NT2/D1 (cell line): ENCODE measurements around the gene SFSWAP.

Source experiments
- DNase-seq: peaks from one replicate; pipeline ENCODE4 v3.0.0-alpha.2; 2011; ENCODE audit warnings: low read depth, low spot score
- H3K27me3 ChIP-seq: 2 replicates; pipeline ENCODE4 v1.6.0; 2011; ENCODE audit warnings: mild to moderate bottlenecking; ENCODE audit not compliant: insufficient read length, insufficient read depth
- H3K36me3 ChIP-seq: 2 replicates; pipeline ENCODE4 v1.6.1; 2011; ENCODE audit warnings: mild to moderate bottlenecking, low read length, mixed read lengths; ENCODE audit not compliant: insufficient read depth, insufficient read length
- H3K4me1 ChIP-seq: 2 replicates; pipeline ENCODE4 v1.5.1; 2011; ENCODE audit not compliant: insufficient read depth, insufficient read length
- H3K4me3 ChIP-seq: 2 replicates; pipeline ENCODE4 v1.5.1; 2011; ENCODE audit warnings: low read depth; ENCODE audit not compliant: insufficient read length
- H3K9ac ChIP-seq: 2 replicates; pipeline ENCODE4 v1.6.0; 2011; ENCODE audit warnings: low read depth; ENCODE audit not compliant: insufficient read length
- H3K9me3 ChIP-seq: 2 replicates; pipeline ENCODE4 v1.5.1; 2011; ENCODE audit warnings: mild to moderate bottlenecking, low read length; ENCODE audit not compliant: insufficient read depth
- SUZ12 ChIP-seq: IDR thresholded peaks from 2 replicates; pipeline ENCODE4 v1.6.1; 2011; ENCODE audit not compliant: insufficient read length, insufficient read depth; ENCODE audit errors: extremely low read depth
- YY1 ChIP-seq: IDR thresholded peaks from 2 replicates; pipeline ENCODE4 v1.6.1; 2011; ENCODE audit not compliant: insufficient read length, insufficient read depth
- ZNF274 ChIP-seq: IDR thresholded peaks from 2 replicates; pipeline ENCODE4 v1.6.1; 2011; ENCODE audit warnings: mild to moderate bottlenecking, low read depth, low read length

SFSWAP gene

DNA sequence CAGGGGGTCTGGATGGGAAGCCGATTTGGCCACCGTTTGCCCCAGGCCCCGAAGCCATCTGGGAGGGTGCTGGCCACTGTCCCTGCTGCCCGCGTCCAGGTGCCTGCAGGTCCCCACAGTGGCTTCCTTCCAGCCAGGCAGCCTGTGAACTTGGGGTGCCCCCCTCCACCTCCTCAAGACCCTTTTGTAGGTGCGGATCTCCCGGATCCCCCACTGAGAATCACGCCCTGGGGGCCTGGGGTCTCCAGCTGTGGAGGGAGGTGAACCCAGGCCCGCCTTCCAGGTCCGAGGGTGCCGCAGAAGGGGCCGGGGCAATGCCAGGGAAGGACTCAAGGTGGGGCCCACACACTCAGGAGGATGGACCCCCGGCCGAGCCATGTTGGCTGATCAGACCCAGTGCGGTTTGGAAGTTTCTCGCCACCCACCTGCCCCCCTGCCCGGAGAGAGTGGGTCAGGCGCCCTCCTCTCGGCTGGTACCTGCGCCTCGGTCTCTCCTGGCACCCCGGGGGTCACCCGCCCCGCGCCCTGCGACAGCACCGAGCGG lies 119.0 kb downstream of the SFSWAP start:
- H3K4me1 ChIP-seq = peaks cover 23% of the 10 kb centered on the region
- peak overlapping the region; percentile 95 for H3K4me3 ChIP-seq
- TF ChIP-seq YY1 = no peak
- no peak for TF ChIP-seq ZNF274
- no peak for TF ChIP-seq SUZ12
- no peak for DNase-seq
- no peaks in the 10 kb centered on the region for H3K9me3 ChIP-seq
- H3K9ac ChIP-seq = peak overlapping the region; percentile 97
- no peaks in the 10 kb centered on the region for H3K36me3 ChIP-seq
- peaks cover 6% of the 10 kb centered on the region for H3K27me3 ChIP-seq

DNA sequence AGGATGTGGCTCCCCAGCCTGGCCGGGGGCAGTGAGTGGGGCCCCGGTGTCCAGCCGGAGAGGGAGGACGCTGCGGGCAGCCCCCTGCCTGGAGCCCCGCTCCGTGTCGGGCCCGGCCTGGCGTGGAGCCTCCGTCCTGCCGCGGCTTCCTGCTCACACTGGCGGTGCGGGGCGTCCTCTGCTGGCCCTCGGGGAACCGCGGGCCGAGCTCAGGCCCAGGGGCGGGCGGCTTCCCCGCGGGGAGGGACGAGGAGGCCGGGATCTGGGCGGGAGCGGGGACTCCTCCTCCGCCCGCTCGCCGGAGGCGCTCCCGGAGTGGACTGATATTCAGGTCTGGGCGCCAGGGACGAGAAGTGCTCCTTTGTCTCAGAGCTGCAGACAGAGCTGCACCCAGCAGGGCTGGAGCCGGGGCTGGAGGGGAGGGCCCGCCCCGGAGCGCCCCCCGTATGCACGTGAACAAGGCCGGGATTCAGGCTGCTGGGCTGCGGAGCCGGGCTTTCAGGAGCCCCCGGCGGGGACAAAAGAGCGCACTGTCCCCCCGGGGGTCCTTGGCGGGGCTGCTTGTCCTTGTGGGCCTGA lies 119.5 kb downstream of the SFSWAP start:
- TF ChIP-seq YY1 = no peak
- TF ChIP-seq SUZ12 = no peak
- no peak for TF ChIP-seq ZNF274
- Histone ChIP-seq H3K27me3 (peaks cover 6% of the 10 kb centered on the region), H3K4me1 (peaks cover 23% of the 10 kb centered on the region), H3K9ac (peak overlapping the region; percentile 97), H3K9me3 (no peaks in the 10 kb centered on the region), H3K36me3 (no peaks in the 10 kb centered on the region), H3K4me3 (peak overlapping the region; percentile 95)
- peak; percentile 68 for DNase-seq

DNA sequence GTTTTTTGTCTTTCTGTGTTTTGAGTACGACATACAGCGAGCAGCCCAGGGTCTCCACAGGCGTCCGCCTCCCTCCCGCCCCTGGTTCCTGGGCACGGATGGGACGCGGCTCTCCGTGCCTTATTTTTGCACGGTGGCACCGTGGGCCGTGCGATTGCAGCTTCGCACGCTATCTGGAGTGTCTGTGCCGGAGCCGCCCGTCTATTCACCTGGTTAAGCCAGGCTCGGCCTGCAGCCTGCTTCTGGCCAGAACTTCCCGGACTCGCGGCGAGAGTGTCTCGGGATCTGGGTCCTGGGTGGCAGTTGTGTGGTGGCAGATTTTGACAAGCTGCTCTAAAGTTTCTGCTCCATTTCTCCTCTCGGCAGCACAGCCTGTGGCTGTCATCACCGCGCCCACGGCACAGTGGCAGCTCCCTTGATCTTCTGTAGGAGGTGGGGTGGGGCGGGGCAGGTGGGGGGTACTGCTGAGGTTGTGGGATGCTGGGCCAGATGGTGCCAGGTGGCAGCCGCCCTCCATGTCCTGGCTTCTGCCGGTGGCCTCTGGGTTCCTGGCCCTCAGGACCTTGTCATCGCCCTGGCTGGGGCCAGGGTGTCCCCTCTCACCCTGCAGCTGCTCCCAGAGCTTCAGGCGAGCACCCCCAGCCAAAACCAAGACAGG lies 120.2 kb downstream of the SFSWAP start:
- Histone ChIP-seq H3K36me3 (no peaks in the 10 kb centered on the region), H3K4me1 (peaks cover 23% of the 10 kb centered on the region), H3K27me3 (peaks cover 6% of the 10 kb centered on the region), H3K4me3 (peak overlapping the region; percentile 95), H3K9me3 (no peaks in the 10 kb centered on the region), H3K9ac (peak overlapping the region; percentile 97)
- TF ChIP-seq SUZ12 = no peak
- no peak for TF ChIP-seq ZNF274
- TF ChIP-seq YY1 = no peak
- no peak for DNase-seq

DNA sequence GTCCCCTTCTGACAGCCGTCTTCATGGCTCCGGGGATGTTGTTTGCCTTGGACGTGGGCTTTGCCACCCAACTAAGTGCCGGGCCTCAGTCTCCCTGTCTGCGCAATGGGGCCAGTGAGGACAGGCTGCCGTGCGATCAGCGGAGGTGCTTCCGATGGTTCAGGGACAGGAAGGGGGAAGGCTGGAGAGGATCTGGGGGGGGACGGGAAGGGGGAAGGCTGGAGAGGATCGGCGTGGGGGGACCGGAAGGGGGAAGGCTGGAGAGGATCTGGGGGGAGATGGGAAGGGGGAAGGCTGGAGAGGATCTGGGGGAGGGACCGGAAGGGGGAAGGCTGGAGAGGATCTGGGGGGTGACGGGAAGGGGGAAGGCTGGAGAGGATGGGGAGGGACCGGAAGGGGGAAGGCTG lies 120.7 kb downstream of the SFSWAP start:
- TF ChIP-seq ZNF274 (no peak), YY1 (no peak), SUZ12 (no peak)
- peak overlapping the region; percentile 97 for H3K9ac ChIP-seq
- H3K27me3 ChIP-seq = peaks cover 6% of the 10 kb centered on the region
- no peak overlapping the region for H3K4me3 ChIP-seq
- no peak for DNase-seq
- H3K4me1 ChIP-seq = peaks cover 20% of the 10 kb centered on the region
- no peaks in the 10 kb centered on the region for H3K36me3 ChIP-seq
- H3K9me3 ChIP-seq = no peaks in the 10 kb centered on the region

DNA sequence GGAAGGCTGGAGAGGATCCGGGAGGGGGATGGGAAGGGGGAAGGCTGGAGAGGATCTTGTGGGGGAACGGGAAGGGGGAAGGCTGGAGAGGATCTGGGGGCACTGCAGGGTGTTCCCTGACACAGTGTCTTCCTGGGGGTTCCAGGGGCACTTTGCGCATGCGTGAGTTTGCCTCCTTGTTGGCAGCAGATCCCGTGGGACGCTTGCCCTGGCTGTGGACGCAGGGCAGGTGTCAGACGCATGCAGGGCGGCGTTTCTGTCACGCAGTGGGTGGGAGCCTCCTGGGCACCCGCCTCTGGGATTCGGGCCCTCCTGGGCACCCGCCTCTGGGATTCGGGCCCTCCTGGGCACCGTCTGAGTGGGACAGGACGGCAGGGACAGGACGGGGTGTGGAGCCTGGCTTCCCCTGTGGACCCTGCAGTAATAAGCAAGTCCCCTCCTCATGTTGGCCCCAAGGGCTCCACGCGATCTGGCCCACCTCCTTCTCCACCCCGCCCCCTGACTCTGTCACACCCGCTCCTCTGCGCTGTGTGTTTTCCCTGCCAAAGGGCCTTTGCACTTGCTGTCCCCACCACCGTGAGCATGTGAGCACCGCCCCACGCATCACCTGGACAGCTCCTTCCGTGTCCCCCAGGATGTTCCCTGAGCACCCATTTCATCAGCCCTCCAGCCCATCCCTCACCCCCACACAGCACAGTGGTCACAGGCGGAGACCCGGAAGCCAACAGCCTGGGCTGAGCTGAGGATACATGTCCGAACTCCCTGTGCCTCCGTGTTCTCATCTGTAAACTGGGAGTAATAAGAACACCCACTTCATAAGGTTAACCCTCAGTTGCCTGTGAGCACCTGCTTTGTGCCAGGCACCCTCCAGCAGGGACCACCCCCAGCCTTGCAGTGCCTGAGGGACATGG lies 121.7 kb downstream of the SFSWAP start:
- Histone ChIP-seq H3K4me1 (peaks cover 28% of the 10 kb centered on the region), H3K4me3 (no peak overlapping the region), H3K36me3 (no peaks in the 10 kb centered on the region), H3K9me3 (no peaks in the 10 kb centered on the region), H3K27me3 (peaks cover 3% of the 10 kb centered on the region), H3K9ac (no peak overlapping the region)
- TF ChIP-seq SUZ12 (no peak), YY1 (no peak), ZNF274 (no peak)
- DNase-seq = no peak

DNA sequence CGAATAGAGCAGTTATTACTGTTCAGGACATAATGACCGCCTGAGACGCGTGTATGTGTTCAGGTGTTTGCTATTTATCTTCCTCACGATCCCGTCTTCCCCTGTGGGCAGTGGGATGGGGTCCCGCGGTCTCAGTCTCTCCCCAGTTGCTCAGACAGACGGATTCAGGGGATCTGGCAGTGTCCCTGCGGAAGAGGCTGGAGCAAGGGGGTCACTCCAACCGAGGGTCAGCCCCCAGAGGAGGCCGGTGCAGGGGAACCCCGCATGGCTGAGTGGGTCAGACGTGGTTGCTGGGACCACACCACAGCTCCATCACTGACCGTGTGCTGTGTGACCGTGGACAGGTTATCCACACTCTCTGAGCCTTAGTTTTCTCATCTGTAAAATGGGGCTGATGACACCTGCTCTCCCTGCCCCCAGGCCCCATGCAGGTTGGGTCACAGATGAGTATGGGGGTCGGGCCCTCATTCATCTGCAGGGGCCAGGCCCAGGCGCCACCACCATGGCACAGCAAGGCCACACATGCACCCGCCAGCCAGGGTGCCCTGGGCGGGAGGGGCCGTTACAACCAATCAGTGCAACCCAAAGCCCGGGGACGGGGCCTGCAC lies 122.5 kb downstream of the SFSWAP start:
- Histone ChIP-seq H3K9me3 (no peaks in the 10 kb centered on the region), H3K4me1 (peaks cover 28% of the 10 kb centered on the region), H3K36me3 (no peaks in the 10 kb centered on the region), H3K4me3 (no peak overlapping the region), H3K27me3 (peaks cover 3% of the 10 kb centered on the region), H3K9ac (no peak overlapping the region)
- TF ChIP-seq ZNF274 (no peak), YY1 (no peak), SUZ12 (no peak)
- no peak for DNase-seq
